HG02623 (cell line): ENCODE measurements around the gene CNOT1.
"Not testable (repeated sequence)": the region's sequence is repeated elsewhere in the genome, so short reads cannot be mapped to it uniquely, and the experiment has no call there.

Experiments used
- ATAC-seq: cut with Tn5 transposase; IDR thresholded peaks from one replicate; pipeline ENCODE4 v1.9.1; 2021; ENCODE audit warnings: moderate library complexity; ENCODE audit not compliant: unreplicated experiment

CNOT1 gene

DNA sequence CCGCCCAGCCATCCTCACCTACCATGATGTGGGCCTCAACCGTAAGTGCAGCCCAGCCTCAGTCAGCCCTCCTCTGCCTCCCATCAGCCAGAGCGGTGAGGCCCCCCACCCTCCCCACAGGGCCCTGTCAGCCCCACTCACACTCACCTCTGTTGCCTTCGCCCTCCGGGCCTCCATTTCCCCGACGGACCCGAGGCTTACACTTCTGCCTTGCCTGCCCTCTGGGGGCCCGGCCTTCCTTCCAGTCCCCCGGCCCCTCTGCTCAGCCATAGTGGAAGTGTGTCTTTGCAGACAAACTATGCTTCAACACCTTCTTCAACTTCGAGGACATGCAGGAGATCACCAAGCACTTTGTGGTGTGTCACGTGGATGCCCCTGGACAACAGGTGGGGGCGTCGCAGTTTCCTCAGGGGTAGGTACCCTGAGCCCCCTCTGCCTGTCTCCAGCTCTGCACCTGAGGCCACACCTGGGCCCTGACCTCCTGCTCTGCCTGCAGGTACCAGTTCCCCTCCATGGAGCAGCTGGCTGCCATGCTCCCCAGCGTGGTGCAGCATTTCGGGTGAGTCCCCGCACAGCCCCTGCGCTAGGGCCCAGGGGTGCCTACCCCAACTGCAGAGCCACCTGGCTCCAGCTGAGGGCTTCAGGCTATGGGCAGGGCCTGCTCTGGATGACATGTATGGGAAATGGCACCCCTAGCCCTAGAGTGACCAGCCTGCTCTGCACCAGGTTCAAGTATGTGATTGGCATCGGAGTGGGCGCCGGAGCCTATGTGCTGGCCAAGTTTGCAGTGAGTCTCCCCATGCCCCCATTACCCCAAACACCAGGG lies 125.5 kb downstream of the CNOT1 start:
- ATAC-seq = no peak

DNA sequence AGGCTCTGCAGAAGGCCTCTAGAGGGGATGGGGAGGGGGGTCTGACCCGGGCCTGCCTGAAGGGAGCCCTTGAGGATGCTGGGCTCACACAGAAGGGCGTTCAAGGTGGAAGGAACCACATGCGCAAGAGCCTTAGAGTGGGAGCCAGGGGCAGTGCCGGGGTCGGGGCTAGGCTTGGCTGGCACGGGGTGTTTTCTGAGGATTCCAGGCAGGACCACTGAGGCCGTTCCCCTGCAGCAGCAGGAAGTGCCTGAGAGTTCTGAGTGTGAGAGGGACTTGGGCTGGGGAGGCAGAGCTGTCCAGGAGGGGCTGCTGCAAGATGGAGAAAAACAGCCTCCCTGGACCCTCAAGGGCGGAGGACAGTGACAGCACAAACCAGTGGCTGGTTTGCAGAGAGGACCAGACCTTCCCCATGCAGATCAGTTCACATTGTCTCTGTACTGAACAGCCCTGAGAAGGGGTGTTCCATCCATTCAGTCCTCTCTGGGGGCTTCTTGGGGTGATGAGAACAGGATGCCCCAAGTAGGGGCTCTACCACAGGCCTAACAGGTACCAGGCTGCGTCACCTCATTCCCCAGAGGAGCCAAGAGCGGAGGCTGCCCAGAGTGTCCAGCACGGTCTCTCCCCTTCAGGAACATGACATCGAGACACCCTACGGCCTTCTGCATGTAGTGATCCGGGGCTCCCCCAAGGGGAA lies 126.3 kb downstream of the CNOT1 start:
- ATAC-seq = no peak

DNA sequence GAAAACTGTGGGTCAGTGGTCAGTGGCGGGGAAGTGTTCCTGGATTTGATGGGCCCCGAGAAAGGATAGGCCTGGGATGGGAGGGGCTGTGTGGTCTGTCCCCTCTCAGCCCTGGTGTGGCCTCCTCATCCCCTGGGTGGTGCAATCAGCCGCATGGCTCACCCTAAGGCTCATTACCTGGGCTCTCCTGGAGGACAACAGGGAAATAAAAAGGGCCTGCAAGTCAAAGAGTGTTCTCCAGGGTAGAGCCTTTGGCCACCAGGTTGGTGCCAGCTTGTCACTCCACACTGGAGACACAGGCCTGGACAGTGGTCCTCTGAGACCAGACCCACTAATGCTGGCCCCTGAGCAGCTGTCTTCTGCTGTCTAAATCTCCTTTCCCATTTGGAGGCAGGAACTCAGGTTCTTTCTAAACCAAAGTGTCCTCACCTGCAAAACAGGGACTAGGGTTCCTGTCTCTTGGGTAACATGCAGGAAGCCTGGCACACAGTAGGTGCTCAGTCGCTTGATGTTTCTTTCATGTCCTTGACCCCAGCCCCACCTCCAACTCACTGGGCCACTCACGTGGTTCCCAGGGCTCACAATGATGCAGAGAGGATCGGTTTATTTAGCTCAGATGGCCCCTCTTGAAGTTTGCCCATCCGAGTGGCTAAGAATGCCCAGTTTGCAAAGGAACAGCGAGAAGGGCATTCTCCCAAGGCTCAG lies 127.3 kb downstream of the CNOT1 start:
- no peak for ATAC-seq

DNA sequence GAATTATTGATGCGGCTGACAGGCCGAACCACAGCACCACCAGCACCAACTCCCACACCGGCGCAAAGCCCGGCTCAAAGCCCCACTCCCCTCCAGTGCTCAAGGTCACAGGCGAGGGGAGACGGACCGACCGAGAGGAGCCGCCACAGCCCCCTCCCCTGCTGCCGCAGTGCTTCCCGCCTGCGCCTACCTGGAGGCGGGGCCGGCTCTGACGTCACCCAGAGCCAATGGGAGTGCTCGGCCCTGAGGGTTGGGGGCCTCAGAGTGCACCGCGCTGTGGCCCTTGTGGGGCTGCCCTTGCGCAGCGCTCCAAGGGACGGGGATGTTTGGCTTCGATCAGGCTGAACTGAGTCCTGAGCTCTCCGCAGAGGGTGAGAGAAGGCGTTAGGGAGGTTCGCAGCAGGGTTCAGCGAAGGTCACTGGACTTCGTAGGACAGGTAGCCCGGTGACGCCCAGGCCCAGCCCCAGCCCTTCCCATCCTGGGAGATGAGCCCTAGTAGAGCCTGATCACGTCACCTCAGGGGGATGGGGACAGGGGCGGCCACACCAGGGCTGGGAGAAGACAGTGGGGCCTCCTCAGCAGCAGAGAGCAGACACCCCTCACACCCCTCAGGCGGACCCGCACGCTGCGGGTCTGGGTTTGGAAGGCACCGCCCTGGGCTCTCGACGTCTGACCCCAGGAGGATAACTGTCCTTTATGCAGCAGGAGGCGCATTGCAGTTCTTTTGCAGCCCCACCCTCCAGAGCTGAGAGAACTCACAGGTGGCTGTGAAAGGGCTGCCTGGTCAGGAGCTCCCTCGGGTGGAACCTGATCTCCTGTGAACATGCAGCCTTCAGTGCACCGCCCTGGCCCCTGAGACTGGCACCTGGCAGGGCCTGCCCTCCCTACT lies 128.1 kb downstream of the CNOT1 start:
- no peak for ATAC-seq

DNA sequence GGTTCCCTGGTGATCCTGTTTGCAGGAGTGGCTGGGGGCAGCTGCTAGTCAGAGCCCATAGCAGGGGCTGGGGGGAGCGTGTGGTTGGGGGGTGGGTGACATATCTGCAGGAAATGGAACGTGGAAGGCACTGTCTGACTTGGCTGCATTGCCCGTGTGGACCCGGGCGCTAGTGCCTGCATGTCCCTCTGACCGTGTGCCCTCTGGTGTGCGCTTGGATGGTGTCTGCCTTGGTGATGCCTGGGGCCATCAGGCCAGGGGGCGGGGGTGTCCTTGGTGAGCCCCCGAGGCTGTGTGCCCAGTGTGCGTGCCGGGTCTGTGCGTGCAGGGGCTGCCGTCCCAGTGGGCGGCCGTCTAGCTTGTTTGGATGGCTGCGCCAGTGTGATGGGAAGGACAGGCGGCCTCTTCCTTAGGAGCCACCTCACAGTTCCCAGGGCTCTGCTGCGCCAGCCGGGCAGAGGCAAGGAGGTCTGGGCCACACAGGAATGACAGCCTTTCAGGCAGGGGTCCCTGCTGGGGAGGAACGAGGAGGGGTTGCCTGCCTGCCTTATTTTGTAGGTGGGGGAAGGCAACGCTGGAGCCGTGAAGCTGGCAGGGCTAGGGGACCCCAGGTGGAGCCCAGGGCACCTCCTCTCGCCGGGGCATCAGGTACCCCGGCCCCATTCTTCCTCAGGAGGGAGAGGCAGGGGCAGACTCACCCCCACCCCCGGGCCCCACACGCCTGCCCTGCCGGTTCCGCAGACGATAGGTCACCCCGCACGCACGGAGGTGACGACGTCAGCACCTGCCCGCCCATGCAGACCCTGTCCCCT lies 129.0 kb downstream of the CNOT1 start:
- no peak for ATAC-seq

DNA sequence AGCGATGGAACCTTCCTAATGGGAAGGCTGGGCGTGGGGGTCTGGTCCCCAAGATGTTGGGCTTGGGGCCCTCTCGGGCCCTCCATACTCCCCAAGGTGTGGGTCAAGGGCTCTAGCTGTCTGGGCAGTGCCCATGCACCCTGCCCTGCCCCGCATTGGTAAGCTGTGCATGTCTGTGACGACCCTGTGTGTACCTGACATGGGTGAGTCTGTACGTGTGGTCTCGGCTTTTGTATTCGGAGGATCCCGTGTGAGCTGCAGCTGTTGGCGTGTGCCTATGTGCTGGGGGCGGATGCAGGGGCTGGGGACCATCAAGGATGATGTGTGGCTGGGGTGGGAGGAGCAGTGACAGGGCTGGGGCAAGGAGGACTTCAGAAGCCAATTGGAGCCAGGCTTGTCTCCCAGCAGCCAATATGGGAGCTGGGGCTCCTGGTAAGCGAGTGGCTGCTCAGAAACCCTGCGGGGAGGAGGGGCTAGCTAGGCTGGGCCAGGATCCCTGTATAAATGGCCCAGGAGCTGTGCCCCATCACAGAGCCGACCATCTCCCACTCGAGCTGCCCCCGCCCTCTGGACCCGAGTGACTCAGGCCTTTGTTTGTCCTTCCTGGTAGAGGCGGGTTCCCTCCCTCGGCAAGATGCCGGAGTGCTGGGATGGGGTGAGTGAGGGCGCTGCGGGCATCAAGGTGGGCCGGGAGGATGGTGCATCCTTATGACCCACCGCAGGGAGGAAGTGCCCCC lies 129.8 kb downstream of the CNOT1 start, which contains the start of gene NDRG4:
NDRG4 (plus strand) TSS at position 529 of the 737 bp plus-strand sequence; CDS start at position 635, 106 bp downstream.
- ATAC-seq = peak; percentile 60

DNA sequence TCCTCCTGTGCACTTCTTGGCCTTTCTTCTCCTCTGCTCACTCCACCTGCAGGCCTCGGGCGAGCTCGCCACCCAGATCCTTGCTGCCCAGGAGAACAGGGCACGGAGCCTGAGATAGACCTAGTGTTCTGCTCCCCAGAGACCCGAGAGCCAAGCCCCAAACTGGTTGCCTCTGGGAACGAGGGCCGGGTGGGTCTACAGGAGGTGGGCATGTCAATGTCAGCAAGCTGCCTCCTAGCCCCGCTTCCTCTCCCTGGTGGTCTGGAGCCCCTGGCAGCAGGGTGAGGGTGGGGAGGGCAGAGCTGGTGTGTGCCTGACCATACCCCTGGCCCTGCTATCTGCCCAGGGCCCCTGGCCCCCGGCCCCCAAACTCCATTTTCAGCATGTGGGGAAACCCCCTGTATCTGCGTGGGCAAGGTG lies 130.5 kb downstream of the CNOT1 start:
- ATAC-seq = no peak

DNA sequence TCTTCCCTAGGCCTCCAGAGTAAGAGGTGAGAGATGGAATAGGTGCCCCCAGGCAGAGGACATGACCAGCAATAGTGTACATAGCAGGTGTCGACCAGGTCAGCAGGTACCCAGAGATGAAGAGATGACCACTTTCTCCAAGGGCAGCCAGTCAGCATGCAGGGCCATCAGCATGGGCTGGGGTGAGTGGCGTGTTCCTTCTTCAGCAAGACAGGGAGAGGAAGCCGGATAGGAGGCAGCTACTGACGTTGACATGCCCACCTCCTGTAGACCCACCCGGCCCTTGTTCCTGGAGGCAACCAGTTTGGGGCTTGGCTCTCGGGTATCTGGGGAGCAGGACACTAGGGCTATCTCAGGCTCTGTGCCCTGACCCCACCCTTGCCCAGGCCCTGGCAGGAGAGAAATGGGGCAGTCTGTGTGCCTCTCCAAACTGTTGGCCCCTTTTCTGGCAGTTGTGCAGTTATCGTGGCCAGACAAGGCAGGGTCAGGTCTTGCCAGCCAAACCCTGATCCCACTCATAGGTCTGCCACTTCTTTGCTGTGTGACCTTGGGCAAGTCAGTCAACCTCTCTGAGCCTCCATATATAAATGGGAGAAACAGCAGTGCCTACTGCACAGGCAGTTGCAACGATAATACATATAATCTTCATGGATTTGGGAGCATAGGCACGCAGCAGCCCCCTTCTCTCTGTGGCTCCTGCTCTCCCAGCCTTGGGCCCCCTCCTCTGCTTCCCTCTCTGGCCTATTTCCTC lies 131.1 kb downstream of the CNOT1 start:
- no peak for ATAC-seq

DNA sequence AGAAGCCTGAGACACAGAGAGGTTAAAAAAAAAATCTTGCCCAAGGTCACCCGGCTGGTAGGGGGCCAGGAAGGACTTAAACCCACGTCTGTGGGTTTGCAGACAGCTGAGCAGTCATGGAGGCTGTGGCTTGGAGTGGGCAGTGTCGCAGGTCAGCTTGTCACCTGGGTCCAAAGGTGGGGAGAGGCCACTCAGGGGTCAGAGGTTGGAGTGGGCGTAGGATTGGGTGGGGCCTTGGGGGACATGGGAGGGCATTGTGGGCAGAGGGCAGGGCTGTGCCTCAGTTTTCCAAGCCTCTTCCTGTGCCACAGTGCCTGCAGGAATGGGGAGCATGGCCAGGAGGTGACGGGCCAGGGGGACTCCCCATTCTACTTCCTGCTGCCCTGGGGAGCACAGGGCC lies 131.7 kb downstream of the CNOT1 start:
- ATAC-seq = no peak

DNA sequence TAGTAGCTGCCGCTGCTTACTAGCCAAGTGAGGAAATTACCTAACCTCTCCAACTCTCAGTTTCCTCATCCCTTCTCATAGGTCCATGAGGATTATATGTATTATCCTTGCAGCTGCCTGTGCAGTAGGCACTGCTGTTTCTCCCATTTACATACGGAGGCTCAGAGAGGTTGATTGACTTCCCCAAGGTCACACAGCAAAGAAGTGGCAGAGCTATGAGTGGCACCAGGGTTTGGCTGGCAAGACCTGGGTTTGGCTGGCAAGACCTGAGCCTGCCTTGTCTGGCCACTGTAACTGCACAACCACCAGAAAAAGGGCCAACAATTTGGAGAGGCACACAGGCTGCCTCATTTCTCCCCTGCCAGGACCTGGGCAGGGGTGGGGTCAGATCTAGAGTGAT lies 132.2 kb downstream of the CNOT1 start:
- no peak for ATAC-seq

DNA sequence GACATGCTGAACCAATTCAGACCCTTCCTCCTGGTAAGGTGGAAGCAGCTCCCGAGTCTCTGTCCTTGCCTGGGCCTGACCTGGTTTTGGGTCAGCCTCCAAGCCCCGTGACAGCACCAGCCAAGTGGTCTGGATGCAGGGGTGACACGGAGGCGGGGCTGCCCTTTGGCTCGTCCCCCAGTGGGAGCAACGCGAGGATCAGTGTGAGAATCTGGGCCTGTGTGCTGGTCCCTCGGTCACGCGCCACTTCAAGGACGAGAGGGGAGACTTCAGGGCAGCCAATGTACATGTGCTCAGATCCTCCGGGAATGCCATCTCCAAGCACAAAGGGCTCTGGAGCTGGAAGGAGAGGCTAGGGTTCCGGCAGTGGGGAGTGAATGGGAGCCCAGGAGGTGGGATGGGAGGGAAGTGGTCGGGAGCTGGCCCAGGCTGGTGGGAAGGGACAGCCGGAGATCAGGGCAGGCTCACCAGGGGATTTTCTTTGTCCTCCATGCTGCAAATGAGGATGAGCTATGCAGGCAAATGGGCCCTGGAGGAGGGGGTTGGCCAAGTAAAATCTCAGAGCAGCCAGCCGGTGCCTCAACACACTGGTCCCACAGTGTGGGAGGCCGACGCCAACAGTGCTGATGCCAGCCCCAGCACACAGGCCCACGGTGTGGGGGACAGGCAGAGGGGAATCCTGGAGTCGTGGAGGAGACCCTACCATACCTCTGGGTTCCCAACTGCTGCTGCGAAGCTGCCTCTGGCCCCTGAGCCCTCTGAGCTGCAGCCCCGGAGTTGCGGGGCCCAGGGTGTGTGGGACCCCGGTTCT lies 133.9 kb downstream of the CNOT1 start:
- ATAC-seq = no peak

DNA sequence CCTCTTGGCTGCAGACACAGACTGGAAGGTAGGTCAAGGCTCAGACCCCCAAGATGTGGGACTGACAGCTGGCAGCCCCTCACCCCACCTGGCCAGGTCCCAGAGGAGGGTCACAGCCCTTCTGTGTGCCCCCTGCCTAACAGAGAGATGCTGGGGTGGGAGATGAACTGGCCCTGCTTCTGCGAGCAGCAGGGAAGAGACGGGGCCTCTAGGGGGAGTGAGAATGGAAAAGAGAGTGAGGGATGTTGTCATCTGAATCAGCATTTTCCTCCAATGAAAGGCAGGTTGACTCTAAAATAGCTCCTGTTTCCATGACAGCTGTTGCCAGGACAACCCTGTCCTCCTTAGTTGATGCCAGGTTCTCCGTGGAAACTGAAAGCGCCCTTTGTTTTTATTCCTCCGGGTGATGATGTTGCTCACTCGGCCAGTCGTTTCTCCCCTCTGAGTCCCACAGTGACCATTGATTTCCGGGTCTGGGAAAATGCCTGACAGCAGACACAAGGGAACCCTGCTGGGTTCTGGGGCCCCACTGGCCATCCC lies 134.6 kb downstream of the CNOT1 start:
- peak; percentile 39 for ATAC-seq

DNA sequence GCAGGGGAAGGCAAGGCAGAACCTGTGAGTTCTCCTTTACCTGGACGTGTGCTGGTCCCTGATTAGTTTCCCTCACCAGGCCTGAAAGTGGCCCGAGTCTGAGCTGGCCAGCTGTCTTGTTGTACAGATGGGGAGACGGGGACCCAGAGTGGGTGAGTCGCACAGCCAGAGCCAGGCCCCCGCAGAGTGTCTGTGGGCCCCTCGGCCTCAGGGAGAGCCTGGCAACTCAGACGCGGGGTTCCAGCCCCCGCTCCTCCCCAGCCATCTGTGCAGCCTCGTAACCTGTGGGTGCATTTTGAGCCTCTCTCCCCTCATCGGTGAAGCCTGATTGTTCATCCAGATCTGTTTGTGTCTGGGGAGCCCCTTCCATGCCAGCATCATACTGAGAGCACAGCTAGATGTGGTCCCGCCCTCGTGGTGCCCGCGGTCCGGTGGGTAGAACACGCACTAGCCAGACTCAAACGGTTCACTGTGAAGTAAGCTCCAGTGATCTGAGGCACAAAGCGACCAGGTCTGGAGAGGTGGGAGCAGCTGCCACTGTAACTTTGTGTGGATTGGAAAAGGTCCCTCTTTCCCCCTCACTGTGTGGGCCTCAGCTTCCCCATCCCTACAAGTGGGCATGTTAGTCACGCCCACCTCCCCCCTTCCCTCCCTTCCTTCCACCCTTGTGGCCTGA lies 135.7 kb downstream of the CNOT1 start:
- ATAC-seq = no peak

DNA sequence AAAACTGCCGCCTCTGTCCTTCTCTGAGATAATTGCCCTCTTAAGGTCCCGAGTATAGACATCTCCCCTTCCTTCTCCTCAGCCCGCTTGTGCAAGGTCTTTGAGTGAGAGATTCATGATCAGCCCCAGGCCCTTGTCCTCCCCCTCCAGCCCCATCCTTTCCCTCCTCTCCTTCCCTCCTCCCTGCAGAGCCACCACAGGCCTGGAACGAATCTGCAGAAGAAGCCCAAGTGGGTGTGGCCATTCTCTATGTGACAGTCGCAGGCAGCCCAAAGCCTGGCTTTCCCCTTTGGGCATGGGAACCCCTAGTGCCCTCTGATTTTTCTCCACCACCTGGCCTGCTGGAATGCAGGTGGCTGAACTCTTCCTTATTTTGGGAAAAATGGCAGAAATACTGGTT lies 136.9 kb downstream of the CNOT1 start:
- ATAC-seq = no peak

DNA sequence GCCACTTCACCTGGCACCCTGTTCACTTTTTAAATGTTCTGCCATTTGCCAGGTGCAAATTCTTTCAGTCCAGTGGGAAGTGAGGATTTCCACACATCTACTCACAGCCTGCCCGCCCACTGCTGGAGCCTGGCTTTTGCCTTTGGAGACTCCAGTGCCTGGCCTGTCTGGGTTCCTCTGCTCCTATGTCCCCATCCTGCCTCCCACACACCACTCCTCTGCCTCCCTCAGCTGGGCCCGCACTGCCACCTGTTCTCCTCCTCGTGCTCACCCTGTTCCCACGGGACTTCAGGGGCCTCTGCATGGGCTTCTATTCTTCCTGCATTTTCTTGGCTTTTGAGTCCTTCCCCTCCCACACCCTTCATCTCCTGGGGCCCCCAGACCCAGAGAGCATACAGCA lies 137.6 kb downstream of the CNOT1 start:
- no peak for ATAC-seq

DNA sequence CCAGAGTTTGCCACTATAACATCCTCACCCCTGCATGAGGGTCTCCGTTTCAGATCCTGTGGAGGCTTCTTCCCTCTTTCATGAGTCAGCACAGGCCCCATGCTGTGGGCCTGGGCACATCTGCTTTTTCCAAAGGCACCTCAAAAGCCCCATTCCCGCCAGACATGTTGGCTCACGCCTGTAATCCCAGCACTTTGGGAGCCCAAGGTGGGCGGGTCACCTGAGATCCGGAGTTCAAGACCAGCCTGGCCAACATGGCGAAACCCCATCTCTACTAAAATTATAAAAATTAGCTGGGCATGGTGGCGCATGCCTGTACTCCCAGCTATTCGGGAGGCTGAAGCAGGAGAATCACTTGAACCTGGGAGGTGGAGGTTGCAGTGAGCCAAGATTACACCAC lies 139.1 kb downstream of the CNOT1 start:
- ATAC-seq = not testable (repeated sequence)

DNA sequence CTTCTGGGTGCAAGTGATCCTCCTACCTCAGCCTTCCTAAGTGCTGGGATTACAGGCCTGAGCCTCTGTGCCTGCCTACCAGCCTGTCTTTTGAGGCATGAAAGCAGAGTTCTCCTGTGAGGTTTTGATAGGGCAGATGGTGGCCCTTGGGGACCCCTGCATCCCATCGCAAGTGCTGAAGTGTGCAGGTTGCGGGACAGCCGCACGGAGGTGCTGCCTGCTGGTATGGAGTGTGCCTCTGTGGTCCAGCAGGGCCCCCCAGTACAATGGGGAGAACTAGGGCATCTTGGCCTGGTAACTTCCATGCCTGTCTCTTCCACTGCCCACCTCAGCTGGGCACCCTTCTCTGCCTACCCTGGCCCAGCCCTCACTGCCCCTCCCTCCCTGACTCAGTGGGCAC lies 139.6 kb downstream of the CNOT1 start:
- ATAC-seq = no peak
